ENCODE data around the gene CROCC2. TPM values are rescaled to one million over a fixed set of nuclear protein-coding genes. Genes with fewer than 3 reads are reported as not detected.

CROCC2 gene
- total and polyA plus RNA-seq, 2 of the 13 experiments (the other 11 are each of a cell fraction or from before 2014, with no cell fraction given) = not detected

- TF ChIP-seq, protein P1, sequence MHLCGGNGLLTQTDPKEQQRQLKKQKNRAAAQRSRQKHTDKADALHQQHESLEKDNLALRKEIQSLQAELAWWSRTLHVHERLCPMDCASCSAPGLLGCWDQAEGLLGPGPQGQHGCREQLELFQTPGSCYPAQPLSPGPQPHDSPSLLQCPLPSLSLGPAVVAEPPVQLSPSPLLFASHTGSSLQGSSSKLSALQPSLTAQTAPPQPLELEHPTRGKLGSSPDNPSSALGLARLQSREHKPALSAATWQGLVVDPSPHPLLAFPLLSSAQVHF (CRISPR knock-in tag; IDR thresholded peaks at IDR 0.05) = no peak
- TF ChIP-seq ZNF775 (CRISPR knock-in tag; IDR thresholded peaks at IDR 0.05; ENCODE audit: borderline replicate concordance) = no peak
- no peak for TF ChIP-seq ZNF512 (CRISPR knock-in tag; IDR thresholded peaks at IDR 0.05)
- TF ChIP-seq REXO4 (CRISPR knock-in tag; IDR thresholded peaks at IDR 0.05; ENCODE audit: borderline replicate concordance) = no peak
- TF ChIP-seq GATAD2A (CRISPR knock-in tag; IDR thresholded peaks at IDR 0.05) = no peak
- TF ChIP-seq NR2F6 (IDR thresholded peaks at IDR 0.05) = no peak
- TF ChIP-seq NR2F6 (CRISPR knock-in tag; IDR thresholded peaks at IDR 0.05) = peak; percentile 17; the same call in 1 of the 2 replicates
- TF ChIP-seq CHD4 (IDR thresholded peaks at IDR 0.05; ENCODE audit: borderline replicate concordance, low read length) = no peak
- TF ChIP-seq STAT5B (CRISPR knock-in tag; IDR thresholded peaks at IDR 0.05) = no peak
- TF ChIP-seq KAT2B (IDR thresholded peaks at IDR 0.05; ENCODE audit: borderline replicate concordance, low read depth, low read length) = no peak
These were observed 130.3 kb downstream of the CROCC2 start (continued) for GRCh38 chr2:241036397-241036963.

GRCh38 chr2:241036964-241037421 lies 130.9 kb downstream of the CROCC2 start:
- Histone ChIP-seq H3K27me3 (ENCODE audit: control insufficient read depth in 1 of 2, insufficient read depth in 2 of 2, low read length in 2 of 2) (peaks cover 2 to 23% of the 10 kb centered on the region in 2 experiments; a peak in 3 of 5 replicates), H3K4me3 (replicated peaks in 1 of 3; ENCODE audit: insufficient read depth in 1 of 3, low read depth in 2 of 3, low read length in 3 of 3) (peak overlapping the region in 1 of 3 experiments; percentile 33; a peak in 1 of 6 replicates), H2AFZ (ENCODE audit: low read length) (no peak overlapping the region), H3K4me2 (ENCODE audit: low read depth, low read length) (0 out of 2 replicates have a peak overlapping the region, but pooled peaks have one; percentile 46), H3K27ac (ENCODE audit: extremely low read length, insufficient read depth, low read length) (no peak overlapping the region), H3K9me3 (ENCODE audit: low read length) (no peaks in the 10 kb centered on the region), H3K36me3 (replicated peaks in 1 of 2; ENCODE audit: control insufficient read depth in 1 of 2, insufficient read depth in 2 of 2, low read length in 2 of 2) (no peaks in the 10 kb centered on the region), H3K9ac (ENCODE audit: insufficient read depth, low read depth, low read length) (no peak overlapping the region), H3K4me1 (ENCODE audit: insufficient read depth, low read length) (peaks cover 20% of the 10 kb centered on the region), H3K79me2 (ENCODE audit: insufficient read depth, low read length) (no peaks in the 10 kb centered on the region), H4K20me1 (ENCODE audit: insufficient read depth, low read length) (no peaks in the 10 kb centered on the region; the same call in 1 of the 2 replicates)
- in situ Hi-C loops (cut with HindIII; ENCODE audit: extremely low pct_ligation_motif_present, low pct_unique_long_range_greater_than_20kb) (no loop called here), intact Hi-C loops (cut with micrococcal nuclease; ENCODE audit: unreplicated experiment) (no loop called here)
- BruUV-seq (replicated peaks) = no TSS peak
- FAIRE-seq (no peak), DNase-seq (ENCODE audit: low spot score) (no peak), ATAC-seq (no peak)
- WGBS (ENCODE audit: low lambda C conversion rate) = 71% methylated on average over 12 of the region's 18 CpGs
- ChIA-PET POLR2A (no interaction called here), CTCF (ENCODE audit: low intra/inter-chr PET ratio, low total read pairs) (no interaction called here)
- TF ChIP-seq NFYC (CRISPR knock-in tag; IDR thresholded peaks at IDR 0.05) (no peak), ZNF430 (CRISPR knock-in tag; IDR thresholded peaks at IDR 0.05) (no peak), ZNF883 (CRISPR knock-in tag; IDR thresholded peaks at IDR 0.05; ENCODE audit: not compliant biosample characterization) (peak; percentile 26), ZNF547 (CRISPR knock-in tag; IDR thresholded peaks at IDR 0.05) (0 out of 2 replicates have a peak, but pooled peaks have one; percentile 59), SMYD3 (CRISPR knock-in tag; IDR thresholded peaks at IDR 0.05) (no peak), TBX2 (CRISPR knock-in tag; IDR thresholded peaks at IDR 0.05; ENCODE audit: borderline replicate concordance) (no peak)
- TF ChIP-seq, protein P2, sequence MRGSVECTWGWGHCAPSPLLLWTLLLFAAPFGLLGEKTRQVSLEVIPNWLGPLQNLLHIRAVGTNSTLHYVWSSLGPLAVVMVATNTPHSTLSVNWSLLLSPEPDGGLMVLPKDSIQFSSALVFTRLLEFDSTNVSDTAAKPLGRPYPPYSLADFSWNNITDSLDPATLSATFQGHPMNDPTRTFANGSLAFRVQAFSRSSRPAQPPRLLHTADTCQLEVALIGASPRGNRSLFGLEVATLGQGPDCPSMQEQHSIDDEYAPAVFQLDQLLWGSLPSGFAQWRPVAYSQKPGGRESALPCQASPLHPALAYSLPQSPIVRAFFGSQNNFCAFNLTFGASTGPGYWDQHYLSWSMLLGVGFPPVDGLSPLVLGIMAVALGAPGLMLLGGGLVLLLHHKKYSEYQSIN (CRISPR knock-in tag; IDR thresholded peaks at IDR 0.05; ENCODE audit: borderline replicate concordance) = no peak

Measured in HepG2 (cell line).